ENCODE data around the gene POLG2. TPM values are rescaled to one million over a fixed set of nuclear protein-coding genes. Genes with fewer than 3 reads are reported as not detected.

Gene POLG2
- polyA plus RNA-seq, 1 donor (not counting 4 experiments of a cell fraction or from before 2014, with no cell fraction given) = 14.0 TPM

- H3K9ac ChIP-seq (ENCODE audit: control insufficient read depth, extremely low read depth, insufficient read depth, low read length) = peak within 1 kb of the TSS; percentile 100
- H3K27ac ChIP-seq (ENCODE audit: control insufficient read depth, insufficient read depth, low read length) = peak within 1 kb of the TSS; percentile 99
- H3K4me2 ChIP-seq (ENCODE audit: control insufficient read depth, extremely low read depth, insufficient read depth, low read depth, low read length) = peak within 1 kb of the TSS; percentile 96
- H3K27me3 ChIP-seq (ENCODE audit: control insufficient read depth, extremely low read depth, insufficient read depth, low read length) = no peaks in the 10 kb centered on the region
- no peak for FAIRE-seq
- H3K4me3 ChIP-seq (ENCODE audit: control insufficient read depth in 2 of 3, extremely low read depth in 1 of 3, insufficient read depth in 2 of 3, low read depth in 1 of 3, low read length in 3 of 3) = peak within 1 kb of the TSS; percentile 75 to 100 (median 95)
- H3K36me3 ChIP-seq (ENCODE audit: control insufficient read depth in 2 of 2, extremely low read depth in 1 of 2, insufficient read depth in 2 of 2, low read length in 2 of 2) = peaks cover 14 to 56% of the 10 kb centered on the region in 2 experiments
- H3K79me2 ChIP-seq (ENCODE audit: control insufficient read depth, insufficient read depth, low read length) = peaks cover 82% of the 10 kb centered on the region
- peaks cover 44% of the 10 kb centered on the region for H3K4me1 ChIP-seq (ENCODE audit: control insufficient read depth, extremely low read depth, insufficient read depth, low read length)
- no peaks in the 10 kb centered on the region for H3K9me3 ChIP-seq (ENCODE audit: control insufficient read depth, low read depth, low read length)
- no peak for TF ChIP-seq CTCF (optimal IDR thresholded peaks at IDR 0.05 in 1 of 3, IDR thresholded peaks at IDR 0.05 in 1 of 3, conservative IDR thresholded peaks at IDR 0.05 in 1 of 3; ENCODE audit: extremely low read depth in 1 of 3, insufficient read depth in 2 of 3, low read length in 3 of 3)
- no peak for TF ChIP-seq EZH2 (IDR thresholded peaks at IDR 0.05; ENCODE audit: low read length)
- peak within 1 kb of the TSS; percentile 68 for H2AFZ ChIP-seq (ENCODE audit: control insufficient read depth, low read length)
- peaks cover 36% of the 10 kb centered on the region for H4K20me1 ChIP-seq (ENCODE audit: control insufficient read depth, extremely low read depth, insufficient read depth, low read length)
- dilution Hi-C loops (cut with MboI; ENCODE audit: extremely low pct_ligation_motif_present, low sequenced_read_pairs) = no loop called here
- no peaks in the 10 kb centered on the region for H3K9me1 ChIP-seq (ENCODE audit: control insufficient read depth, extremely low read depth, insufficient read depth, low read length)
- DNase-seq (ENCODE audit: low read depth, low spot score) = peak; percentile 98
Measured at GRCh38 chr17:64506201-64506575, 9.3 kb upstream of the POLG2 start, which contains the start of gene DDX5. Gene DDX5 (minus strand): TSS chr17:64506289. CDS start chr17:64506119, 170 bp downstream.

- Histone ChIP-seq H3K79me2 (ENCODE audit: control insufficient read depth, insufficient read depth, low read length) (peaks cover 86% of the 10 kb centered on the region), H3K9me1 (ENCODE audit: control insufficient read depth, extremely low read depth, insufficient read depth, low read length) (no peaks in the 10 kb centered on the region), H3K4me2 (ENCODE audit: control insufficient read depth, extremely low read depth, insufficient read depth, low read depth, low read length) (peak overlapping the region; percentile 96), H3K9me3 (ENCODE audit: control insufficient read depth, low read depth, low read length) (no peaks in the 10 kb centered on the region), H3K27ac (ENCODE audit: control insufficient read depth, insufficient read depth, low read length) (peak overlapping the region; percentile 99), H3K27me3 (ENCODE audit: control insufficient read depth, extremely low read depth, insufficient read depth, low read length) (no peaks in the 10 kb centered on the region), H3K36me3 (ENCODE audit: control insufficient read depth in 2 of 2, extremely low read depth in 1 of 2, insufficient read depth in 2 of 2, low read length in 2 of 2) (peaks cover 20 to 60% of the 10 kb centered on the region in 2 experiments), H3K9ac (ENCODE audit: control insufficient read depth, extremely low read depth, insufficient read depth, low read length) (peak overlapping the region; percentile 100), H2AFZ (ENCODE audit: control insufficient read depth, low read length) (no peak overlapping the region), H3K4me1 (ENCODE audit: control insufficient read depth, extremely low read depth, insufficient read depth, low read length) (peaks cover 50% of the 10 kb centered on the region), H3K4me3 (ENCODE audit: control insufficient read depth in 2 of 3, extremely low read depth in 1 of 3, insufficient read depth in 2 of 3, low read depth in 1 of 3, low read length in 3 of 3) (peak overlapping the region; percentile 75 to 100 (median 95)), H4K20me1 (ENCODE audit: control insufficient read depth, extremely low read depth, insufficient read depth, low read length) (peaks cover 36% of the 10 kb centered on the region)
- dilution Hi-C loops (cut with MboI; ENCODE audit: extremely low pct_ligation_motif_present, low sequenced_read_pairs) = no loop called here
- DNase-seq (ENCODE audit: low read depth, low spot score) = no peak
- no peak for TF ChIP-seq CTCF (optimal IDR thresholded peaks at IDR 0.05 in 1 of 3, IDR thresholded peaks at IDR 0.05 in 1 of 3, conservative IDR thresholded peaks at IDR 0.05 in 1 of 3; ENCODE audit: extremely low read depth in 1 of 3, insufficient read depth in 2 of 3, low read length in 3 of 3)
- TF ChIP-seq EZH2 (IDR thresholded peaks at IDR 0.05; ENCODE audit: low read length) = no peak
- no peak for FAIRE-seq
Measured at GRCh38 chr17:64505340-64506200, 8.7 kb upstream of the POLG2 start.

All from keratinocyte (primary cell).